Femur (tissue), 1 donor: ENCODE results near the gene INTS14.
"Not testable (repeated sequence)": the region's sequence is repeated elsewhere in the genome, so short reads cannot be mapped to it uniquely, and the experiment has no call there.

Source experiments
- DNase-seq: peaks from one replicate; pipeline ENCODE4 v3.0.0-alpha.2; 2017

INTS14 gene

DNA sequence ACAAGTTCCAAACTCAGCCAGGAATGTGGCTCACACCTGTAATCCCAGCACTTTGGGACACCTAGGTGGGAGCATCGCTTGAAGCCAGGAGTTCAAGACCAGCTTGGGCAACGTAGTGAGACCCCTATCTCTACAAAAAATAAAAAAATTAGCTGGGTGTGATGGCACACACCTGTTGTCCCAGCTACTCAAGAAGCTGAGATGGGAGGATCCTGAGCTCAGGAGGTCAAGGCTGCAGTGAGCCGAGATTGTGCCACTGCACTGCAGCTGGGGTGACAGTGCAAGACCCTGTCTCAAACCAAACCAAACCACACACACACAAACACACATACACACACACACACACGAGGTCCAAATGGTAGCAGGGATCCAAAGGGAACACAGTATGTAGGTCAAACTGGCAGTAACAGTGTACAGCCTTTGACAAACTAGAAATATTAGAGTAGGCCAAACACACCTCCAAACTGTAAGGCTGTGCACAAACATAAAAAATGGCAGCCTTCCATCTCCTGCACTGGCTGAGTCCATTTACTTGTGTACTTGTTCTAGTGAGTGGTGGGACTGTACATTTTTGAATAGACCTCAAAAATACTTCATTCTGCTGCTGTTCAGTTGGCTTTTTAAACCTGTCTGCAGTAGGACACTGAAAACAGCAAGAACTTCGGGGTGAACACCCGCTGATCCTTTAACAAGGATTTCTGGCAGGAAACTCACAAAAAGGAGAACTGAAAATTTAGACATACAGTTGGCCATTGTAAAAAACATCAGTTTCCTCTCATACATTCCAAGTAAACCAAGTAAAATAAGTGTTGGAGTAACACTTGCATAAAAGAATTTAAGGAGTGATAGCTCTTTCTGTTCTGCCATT is 33.6 kb downstream of the INTS14 start:
- DNase-seq = no peak

DNA sequence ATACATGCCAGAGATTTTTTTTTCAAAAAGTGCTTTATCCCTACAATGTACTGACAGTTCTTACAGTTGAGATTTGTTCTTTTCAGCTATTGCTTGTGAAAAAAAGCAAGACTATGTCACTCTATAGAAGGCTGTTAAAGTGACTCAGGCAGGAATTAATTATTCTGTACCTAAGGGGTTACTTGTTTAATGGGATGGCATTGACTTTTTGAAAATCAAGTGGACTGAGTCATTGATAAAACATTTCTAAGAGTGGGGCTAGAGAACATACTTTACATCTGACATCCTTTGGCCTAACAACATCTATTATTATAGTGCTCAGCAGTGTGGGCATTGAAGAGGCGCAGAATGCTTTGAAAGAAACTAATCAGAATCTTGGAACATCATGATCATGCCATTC is 34.3 kb downstream of the INTS14 start:
- no peak for DNase-seq

DNA sequence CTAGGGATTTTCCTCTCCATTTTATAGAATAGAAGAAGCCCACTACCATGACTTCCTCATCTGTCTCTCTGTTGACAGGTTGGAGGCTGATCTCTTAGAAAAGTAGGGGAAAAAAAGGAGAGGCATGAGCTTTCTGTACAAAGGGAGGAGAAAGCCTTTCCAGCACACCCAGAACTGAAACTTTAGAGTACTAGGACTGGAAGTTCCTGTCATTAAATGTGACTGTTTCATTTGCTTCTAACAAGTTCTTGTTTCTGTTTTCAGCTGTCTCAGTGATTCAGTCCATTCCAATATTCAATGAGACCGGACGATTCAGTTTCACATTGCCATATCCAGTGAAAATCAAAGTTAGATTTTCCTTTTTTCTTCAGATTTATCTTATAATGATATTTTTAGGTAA is 39.0 kb downstream of the INTS14 start:
- DNase-seq = no peak

DNA sequence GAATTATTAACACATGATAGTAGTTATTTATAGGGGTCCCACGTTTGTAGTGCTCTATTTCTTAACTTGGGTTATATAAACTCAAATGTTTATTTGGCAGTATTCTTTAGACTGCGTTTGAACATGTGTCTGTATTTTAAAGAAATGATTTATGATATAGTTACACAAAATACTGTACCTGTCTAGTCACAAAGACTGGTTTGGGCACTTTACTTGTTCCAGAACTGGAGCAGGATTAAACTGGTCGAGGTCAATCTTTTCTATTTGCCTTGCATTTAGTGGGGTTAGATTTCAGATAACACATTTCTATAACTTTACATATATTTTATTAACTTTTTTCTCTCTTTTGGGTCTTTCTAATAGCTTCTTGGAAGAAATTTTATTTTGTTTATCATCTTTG is 41.2 kb downstream of the INTS14 start:
- DNase-seq = no peak

DNA sequence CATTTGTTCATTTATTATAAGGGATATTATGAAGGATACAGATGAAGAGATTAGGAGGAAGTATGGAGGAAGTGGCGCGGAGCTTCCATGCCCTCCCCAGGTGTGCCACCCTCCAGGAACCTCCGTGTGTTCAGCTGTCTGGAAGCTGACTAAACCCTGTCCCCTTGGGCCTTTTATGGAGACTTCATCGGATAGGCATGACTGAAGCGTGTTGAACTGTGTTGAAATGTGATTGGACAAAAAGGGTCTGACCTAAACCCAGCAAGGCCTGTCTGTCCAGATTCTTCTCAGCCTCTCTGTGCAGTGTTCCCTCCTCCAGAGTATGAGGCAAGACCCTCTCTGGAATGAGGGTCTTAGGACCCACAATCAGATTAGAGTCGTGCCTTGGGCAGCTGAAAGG is 49.0 kb downstream of the INTS14 start:
- no peak for DNase-seq

DNA sequence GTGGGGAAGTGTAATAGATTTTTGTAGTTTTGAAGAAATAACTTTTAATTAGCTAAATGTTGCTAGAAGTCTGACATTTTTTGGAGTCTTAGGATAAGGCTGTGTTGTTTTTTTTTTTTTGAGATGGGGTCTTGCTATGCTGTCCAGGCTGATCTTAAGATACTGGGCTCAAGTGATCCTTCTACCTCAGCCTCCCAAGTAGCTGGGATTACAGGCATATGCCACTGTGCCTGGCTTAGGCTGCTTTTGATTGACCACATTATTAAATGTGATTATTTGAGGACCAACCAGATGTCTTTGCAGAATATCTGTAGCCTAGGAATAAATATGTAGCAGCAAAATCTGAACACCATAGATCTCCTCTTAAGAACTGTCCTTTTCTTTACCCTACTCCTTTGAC is 51.0 kb downstream of the INTS14 start:
- no peak for DNase-seq

DNA sequence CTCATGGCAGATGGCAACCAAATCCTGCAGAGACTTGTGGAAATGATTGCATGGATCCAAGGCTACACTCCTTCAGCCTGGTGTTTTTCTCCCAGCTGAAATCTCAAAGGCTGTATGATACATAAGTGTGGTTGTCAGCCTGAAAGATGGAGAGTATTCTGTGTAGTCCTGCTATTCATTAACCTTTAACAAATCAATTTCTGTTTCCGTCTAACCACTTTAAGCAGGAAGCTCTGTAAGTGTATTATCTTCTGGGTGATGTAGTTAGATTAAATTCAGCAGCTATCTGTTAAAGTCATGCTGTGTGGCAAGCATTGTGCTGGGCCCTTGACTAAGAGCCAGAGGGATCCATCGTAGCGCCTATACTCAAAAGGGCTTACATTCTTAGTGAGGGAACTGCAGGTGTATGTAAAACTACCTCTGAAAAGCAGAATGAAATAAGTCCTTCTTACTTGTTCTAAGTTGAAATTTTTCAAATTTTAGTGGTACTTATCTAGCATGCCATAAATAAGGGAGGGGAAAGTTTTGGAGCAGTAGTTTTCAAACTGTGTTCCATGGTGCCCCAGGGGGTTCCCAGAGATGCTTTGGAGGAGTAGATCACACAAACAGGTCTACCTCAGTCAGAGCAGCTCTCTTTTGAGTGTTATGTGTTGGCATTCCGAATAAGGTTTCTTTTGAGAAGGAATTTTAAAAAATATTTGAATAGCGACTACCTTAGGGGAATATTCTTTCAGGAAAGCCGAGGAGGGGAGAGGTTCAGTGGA is 51.8 kb downstream of the INTS14 start:
- no peak for DNase-seq

DNA sequence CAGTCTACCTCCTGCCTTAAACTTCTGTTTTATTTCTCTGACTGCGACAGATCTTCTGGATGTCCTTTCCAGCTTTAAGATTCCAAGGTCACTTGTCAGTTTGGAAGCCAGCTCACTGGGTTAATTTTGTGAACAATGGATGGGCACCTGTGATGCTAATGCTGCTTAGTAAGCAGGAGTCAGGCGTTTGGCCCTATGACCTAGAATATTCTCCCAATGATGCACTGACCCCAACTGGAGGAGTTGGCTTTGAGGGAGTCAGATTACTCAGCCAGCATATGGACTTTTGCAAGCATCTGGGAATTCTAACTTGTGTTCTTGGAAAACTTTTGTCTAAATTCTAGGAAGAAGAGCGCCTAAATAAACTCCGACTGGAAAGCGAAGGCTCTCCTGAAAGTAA is 52.6 kb downstream of the INTS14 start:
- no peak for DNase-seq

DNA sequence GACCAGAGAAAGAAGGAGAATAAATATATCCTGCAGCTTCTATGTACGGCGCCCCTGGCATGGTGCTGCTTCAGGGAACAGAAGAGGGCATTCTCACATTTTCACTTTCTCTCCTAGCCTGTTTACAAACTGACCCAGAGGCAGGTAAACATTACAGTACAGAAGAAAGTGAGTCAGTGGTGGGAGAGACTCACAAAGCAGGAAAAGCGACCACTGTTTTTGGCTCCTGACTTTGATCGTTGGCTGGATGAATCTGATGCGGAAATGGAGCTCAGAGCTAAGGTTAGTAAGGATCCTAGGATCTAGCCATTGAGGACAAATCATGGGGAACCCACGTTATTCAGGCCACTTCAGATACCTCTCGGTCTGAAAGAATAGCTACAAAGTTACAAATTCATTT is 54.3 kb downstream of the INTS14 start:
- no peak for DNase-seq

DNA sequence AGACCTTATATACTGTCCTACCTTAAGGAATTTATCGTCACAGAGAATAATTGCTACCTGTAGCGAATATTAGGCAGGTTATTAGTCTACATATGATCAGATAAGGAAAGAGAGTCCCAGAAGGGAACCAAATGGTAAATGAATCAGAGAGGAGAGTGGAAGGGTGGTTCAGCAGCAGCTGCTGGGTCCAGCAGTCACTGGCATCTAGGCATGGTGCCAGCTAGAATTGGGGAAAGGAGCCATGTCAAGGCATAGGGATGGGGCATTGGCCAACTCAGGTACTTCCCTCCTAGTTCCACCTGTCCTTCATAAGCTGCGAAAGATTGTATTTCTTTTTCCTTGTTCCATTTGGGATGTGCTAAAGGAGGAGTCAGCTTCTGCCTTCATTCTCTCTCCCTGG is 57.2 kb downstream of the INTS14 start:
- DNase-seq = no peak

DNA sequence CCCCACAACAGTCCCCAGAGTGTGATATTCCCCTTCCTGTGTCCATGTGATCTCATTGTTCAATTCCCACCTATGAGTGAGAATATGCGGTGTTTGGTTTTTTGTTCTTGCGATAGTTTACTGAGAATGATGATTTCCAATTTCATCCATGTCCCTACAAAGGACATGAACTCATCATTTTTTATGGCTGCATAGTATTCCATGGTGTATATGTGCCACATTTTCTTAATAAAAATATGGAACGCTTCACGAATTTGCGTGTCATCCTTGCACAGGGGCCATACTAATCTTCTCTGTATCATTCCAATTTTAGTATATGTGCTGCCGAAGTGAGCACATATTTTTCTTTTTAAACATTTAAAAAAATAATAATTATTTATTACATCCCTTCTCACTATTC is 58.1 kb downstream of the INTS14 start:
- DNase-seq = not testable (repeated sequence)

DNA sequence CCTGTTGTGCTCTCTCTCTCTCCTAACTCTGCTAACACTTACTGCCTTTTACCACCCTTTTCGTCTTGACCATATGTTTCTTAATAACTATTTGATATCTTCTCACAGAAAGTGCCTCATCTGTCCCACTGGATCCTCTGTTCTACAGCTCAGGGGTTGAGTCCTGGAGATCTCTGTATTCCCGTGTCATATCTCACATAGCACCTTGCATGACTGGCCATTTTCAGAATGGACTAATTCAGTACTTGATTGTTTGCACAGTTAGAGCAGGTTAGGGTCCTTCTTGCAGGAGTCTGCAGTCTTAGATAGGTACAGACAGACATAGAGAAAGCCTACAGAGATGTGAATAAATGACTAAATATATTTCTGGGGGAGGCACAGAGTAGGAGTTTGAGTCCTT is 59.7 kb downstream of the INTS14 start:
- no peak for DNase-seq

DNA sequence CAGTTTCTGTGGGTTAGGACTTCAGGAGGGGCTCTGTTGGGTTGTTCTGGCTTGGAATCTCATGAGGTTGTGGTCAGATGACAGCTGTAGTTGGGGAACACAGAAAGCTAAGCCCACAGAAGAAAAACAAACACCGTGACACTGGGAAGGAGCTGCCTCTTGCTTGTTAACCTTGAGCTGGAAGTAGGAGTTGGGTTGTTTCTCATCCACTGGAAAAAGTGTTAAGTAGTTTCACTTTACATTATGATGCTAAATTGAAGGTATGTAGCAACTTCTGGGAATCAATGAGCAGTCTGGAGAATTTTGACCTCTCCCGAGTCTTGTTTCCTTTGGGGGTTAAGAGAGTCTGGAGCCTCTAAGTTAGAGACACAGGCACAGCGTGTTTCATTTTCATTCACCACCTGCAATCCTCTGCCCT is 60.2 kb downstream of the INTS14 start:
- no peak for DNase-seq

DNA sequence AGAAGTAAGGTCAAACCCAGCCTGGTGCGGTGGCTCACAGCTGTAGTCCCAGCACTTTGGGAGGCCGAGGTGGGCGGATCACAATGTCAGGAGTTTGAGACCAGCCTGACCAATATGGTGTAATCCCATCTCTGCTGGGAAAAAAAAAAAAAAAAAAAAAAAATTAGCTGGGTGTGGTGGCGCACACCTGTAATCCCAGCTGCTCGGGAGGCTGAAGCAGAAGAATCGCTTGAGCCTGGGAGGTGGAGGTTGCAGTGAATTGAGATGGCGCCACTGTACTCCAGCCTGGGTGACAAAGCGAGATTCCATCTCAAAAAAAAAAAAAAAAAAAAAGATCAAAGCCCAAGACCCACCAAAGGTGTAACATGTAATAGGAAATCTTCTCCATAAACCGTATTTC is 61.6 kb downstream of the INTS14 start:
- DNase-seq = not testable (repeated sequence)

DNA sequence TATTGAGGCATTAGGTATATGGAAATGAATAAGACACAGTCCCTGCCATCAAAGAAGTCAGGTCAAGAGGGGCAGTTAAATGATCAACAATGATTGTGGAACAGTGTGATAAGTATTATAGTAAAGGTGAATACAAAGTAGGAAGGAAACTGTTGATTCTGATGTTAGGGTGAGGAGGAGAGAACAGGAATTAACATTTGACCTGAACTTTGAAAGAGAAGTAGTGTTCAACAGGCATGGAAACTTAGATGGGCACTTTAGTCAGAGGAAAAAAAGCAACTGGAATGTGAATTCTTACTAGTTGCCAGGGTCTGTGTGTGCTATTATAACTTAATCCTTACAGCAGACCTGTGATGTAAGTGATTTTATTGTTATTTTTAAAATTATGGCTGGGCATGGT is 63.1 kb downstream of the INTS14 start:
- no peak for DNase-seq

DNA sequence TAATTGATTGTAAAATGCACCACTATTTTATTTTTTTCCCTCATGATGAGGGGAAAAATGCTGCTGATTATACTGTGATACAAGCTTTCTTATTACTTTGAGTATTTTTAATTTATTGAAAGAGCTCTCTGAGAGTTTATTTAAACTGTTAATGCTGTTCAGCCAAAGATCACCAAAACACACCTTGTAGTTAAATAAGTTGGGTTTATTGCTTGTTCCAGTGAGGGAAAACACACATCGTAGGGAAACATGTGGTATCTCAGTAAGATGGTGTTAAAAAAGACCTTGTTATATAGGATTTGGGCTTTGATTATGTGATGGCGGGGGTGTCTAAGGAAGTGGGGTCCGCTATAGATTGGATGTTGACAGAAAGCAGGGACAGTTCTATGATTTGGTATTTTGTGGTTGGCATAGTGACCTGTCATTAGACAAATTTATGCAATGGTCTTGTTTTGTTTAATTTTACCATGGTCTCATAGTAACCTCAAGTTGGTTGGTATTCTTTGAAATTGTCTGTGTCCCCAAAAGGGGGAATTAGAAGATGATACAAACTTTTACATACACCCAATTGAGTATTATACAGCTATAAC is 69.6 kb downstream of the INTS14 start:
- DNase-seq = no peak

DNA sequence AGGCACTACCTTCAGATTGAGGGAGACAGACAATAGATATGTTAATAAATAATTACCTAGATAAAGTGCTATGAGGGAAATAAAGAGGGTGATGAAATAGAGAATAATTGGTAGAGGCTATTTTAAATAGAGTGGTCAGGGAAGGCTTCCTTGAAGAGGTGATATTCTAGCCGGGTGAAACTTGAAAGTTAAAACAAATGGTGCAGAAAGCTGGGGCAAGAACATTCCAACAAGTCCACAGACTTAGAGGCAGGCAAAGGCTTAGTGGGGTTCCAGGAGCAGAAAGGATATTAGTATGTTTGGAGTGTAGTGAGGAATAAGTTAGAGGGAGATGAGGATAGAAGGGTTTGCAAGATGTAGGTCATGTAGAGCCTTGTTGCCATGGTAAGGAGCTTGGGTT is 70.6 kb downstream of the INTS14 start:
- no peak for DNase-seq

DNA sequence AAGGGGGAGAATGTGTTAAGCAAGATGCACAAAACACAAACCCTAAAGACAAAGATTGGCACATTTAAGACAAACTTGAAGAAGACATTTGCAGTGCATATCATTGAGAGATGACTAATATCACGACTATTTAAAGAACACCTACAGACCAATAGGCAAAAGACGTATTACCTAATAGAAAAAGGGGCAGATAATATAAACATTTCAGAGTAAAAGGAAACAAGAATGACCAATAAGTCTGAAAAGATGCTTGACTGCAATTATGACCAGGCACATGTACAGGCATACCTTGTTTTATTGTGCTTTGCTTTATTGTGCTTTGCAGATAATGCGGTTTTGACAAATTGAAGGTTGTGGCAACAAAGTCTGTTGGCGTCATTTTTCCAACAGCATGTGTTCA is 75.7 kb downstream of the INTS14 start:
- no peak for DNase-seq

DNA sequence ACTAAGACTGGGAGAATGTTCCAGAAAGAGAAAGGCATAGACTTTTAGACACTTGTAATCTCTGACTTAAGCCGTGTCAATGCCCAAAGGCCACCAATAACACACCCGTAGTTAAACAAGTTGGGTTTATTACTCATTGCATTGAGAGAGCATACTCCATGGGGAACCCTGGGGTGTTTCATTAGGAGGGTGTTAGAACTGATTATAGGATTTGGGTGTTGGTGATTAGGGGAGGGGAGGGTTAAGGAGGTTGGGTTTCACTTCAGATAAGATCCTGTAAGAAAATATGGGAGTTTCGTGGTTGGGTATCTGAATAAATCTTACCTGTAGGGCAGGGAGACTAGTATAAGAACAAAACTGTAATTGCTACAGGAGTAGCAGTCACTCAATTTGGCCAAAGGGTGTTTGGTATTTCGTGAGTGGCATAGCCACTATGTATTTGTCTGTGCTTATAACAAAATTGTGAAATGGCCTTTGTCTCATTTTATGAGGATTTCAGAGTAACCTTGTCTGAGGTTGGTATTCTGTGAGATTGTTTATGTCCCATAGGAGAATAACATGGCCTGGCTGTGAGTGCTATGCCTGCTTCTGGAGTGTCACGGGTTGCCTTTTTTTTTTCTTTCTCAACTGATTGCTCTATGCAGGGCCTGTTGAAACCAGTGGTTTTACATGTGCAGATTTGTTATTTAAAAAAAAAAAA is 77.7 kb downstream of the INTS14 start:
- DNase-seq = no peak

DNA sequence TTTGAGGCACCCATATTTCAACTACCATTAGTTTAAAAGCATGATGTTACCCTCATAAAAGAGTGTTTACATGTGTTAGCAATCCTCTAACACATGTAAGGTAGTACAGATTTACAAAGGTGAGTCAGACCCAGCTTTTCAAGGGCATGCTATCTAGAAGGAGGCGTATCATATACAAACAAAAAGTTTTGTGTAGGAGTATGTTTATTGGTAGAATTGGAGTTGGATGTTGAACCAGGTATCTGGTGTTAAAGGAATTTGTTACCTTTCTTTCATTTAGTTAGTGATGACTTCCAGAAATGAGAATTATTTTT is 78.2 kb downstream of the INTS14 start:
- no peak for DNase-seq

DNA sequence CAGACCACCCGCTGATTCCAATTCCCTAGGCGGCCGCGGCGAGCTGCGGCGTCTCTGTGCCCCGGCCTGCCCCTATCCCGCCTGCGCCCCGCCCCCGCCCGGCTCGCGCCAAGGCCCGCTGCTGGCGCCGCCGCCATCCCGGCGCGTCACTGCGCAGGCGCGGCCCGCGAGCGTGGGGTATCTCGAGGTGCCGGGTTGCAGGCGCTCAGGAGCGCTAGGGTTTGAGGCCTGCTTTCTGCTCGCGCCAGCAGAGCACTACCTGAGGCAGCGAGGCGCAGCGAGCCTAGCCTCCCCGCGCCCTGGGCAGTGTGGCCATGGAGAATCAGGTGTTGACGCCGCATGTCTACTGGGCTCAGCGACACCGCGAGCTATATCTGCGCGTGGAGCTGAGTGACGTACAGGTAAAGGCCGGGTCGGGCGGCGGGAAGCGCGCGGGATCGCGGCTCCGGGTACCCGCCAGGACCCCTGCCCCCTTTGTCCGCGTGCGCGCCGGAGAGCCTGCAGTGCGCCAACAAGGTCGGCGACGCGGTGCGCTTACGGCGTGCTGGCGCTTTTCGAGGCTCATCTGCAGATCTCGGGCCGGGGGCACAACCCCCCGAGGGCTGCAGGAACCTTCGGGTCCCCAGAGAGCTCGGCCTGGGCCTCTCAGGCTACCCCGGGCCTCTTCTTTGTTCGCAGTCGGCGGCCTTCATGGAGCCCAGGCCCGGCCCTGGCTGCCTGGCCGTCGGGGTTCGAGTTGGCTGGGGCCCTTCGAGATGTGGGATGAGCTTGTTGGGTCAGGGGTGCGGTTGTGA is 80.4 kb downstream of the INTS14 start, which contains the start of gene HACD3:
HACD3 (plus strand) TSS at position 146 of the 794 bp plus-strand sequence; CDS start at position 315, 169 bp downstream.
- DNase-seq = peak; percentile 91

DNA sequence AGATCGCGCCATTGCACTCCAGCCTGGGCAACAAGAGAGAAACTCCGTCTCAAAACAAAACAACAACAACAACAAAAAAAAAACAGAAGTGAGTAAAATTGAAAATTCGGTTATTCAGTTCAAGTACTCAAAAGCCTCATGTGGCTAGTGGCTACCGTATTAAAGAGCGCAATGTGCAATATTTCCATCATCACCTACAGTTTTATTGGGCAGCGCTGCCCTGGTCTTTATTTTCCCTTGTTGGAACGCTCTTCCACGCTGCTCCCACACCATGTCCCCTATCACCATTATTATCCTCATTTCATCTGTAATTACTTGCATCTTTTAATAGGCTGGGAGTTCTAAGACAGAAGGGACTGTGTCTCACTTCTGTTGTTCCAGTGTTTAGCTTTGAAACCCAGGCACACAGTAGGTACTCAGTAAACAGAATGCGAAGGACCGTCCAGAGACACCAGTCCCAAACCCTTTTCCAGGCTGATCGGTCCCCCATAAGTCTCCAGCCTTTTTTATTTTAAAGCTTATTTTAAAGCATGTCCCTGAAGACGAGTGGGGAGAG is 81.1 kb downstream of the INTS14 start:
- no peak for DNase-seq
